ENCODE results near the gene DLGAP1. TPM values are rescaled to one million over a fixed set of nuclear protein-coding genes. Genes with fewer than 3 reads are reported as not detected.

Gene DLGAP1
- total and polyA plus RNA-seq, 4 donors: 0.54 to 11.8 (median 3.1) TPM

DNA sequence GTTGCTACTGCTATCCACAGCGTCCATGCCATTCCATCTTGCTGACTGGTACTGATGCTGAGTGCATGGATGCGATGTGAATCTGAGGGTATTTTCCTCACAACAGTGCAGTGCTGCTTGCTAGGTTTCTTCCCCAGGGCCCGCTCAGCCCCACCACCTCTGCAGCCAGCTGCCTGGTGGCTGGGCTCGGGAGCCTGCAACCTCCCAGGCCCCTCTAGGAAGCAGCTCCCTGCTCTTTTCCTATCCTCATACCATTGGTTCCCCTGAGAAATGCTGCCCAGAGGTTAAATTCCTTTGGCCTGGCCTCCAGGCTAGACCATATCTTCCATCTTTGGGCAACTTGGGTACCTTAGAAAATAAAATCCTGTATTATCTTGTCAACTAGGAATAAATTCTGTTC, 591.5 kb downstream of the DLGAP1 start:
- no peak overlapping the region for H3K4me3 ChIP-seq
- H3K36me3 ChIP-seq (ENCODE audit: control insufficient read depth in 4 of 4, insufficient read depth in 4 of 4, low read length in 4 of 4): no peaks in the 10 kb centered on the region
- peaks cover 0 to 13% (median 0%) of the 10 kb centered on the region in 5 donors for H3K4me1 ChIP-seq (ENCODE audit: control insufficient read depth in 5 of 5, insufficient read depth in 5 of 5, low read length in 5 of 5)
- TF ChIP-seq, protein P1, sequence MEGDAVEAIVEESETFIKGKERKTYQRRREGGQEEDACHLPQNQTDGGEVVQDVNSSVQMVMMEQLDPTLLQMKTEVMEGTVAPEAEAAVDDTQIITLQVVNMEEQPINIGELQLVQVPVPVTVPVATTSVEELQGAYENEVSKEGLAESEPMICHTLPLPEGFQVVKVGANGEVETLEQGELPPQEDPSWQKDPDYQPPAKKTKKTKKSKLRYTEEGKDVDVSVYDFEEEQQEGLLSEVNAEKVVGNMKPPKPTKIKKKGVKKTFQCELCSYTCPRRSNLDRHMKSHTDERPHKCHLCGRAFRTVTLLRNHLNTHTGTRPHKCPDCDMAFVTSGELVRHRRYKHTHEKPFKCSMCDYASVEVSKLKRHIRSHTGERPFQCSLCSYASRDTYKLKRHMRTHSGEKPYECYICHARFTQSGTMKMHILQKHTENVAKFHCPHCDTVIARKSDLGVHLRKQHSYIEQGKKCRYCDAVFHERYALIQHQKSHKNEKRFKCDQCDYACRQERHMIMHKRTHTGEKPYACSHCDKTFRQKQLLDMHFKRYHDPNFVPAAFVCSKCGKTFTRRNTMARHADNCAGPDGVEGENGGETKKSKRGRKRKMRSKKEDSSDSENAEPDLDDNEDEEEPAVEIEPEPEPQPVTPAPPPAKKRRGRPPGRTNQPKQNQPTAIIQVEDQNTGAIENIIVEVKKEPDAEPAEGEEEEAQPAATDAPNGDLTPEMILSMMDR (IDR thresholded peaks at IDR 0.05; ENCODE audit: control extremely low read depth, extremely low read depth): no peak
- DNase-seq (no peak), ATAC-seq (ENCODE audit: insufficient read depth, low FRiP score) (no peak)
- no peak overlapping the region for H3K9ac ChIP-seq (ENCODE audit: insufficient read depth in 1 of 2, low read length in 2 of 2)
- 73 to 90% methylated on average over 4 of the region's 4 CpGs for WGBS, 2 donors
- H3K9me3 ChIP-seq (ENCODE audit: control insufficient read depth in 4 of 4, insufficient read depth in 3 of 4, low read length in 3 of 4): no peaks in the 10 kb centered on the region
- H3K27ac ChIP-seq (ENCODE audit: low read depth in 1 of 2, low read length in 1 of 2): no peak overlapping the region
- H3K27me3 ChIP-seq (ENCODE audit: control insufficient read depth in 3 of 3, insufficient read depth in 3 of 3, low read length in 2 of 3): no peaks in the 10 kb centered on the region

DNA sequence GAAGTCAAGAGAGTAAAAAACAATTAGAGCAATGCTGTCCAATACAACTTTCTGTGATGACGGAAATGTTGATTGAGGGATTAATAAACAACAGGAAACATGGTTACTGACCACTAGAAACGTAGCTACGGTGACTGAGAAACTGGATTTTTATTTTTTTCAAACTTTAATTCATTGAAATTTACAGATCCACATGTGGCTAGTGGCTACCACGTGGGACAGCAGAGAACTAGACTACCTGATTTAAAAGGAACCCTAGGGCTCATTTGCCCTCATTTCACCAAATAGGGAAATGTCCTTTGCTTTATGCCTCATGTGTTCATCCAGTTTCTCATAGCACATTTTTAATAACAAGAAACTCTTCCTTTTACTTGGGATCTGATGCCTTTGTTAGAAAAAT, 592.1 kb downstream of the DLGAP1 start:
- ATAC-seq (ENCODE audit: insufficient read depth, low FRiP score) (no peak), DNase-seq (no peak)
- peaks cover 0 to 9% (median 0%) of the 10 kb centered on the region in 5 donors for H3K4me1 ChIP-seq (ENCODE audit: control insufficient read depth in 5 of 5, insufficient read depth in 5 of 5, low read length in 5 of 5)
- H3K4me3 ChIP-seq: no peak overlapping the region
- H3K27ac ChIP-seq (ENCODE audit: low read depth in 1 of 2, low read length in 1 of 2): no peak overlapping the region
- H3K36me3 ChIP-seq (ENCODE audit: control insufficient read depth in 4 of 4, insufficient read depth in 4 of 4, low read length in 4 of 4): no peaks in the 10 kb centered on the region
- no peak overlapping the region for H3K9ac ChIP-seq (ENCODE audit: insufficient read depth in 1 of 2, low read length in 2 of 2)
- no peaks in the 10 kb centered on the region for H3K9me3 ChIP-seq (ENCODE audit: control insufficient read depth in 4 of 4, insufficient read depth in 3 of 4, low read length in 3 of 4)
- TF ChIP-seq, protein P1 (IDR thresholded peaks at IDR 0.05; ENCODE audit: control extremely low read depth, extremely low read depth): no peak
- WGBS, 2 donors: 62 to 80% methylated on average over 4 of the region's 4 CpGs
- H3K27me3 ChIP-seq (ENCODE audit: control insufficient read depth in 3 of 3, insufficient read depth in 3 of 3, low read length in 2 of 3): no peaks in the 10 kb centered on the region

DNA sequence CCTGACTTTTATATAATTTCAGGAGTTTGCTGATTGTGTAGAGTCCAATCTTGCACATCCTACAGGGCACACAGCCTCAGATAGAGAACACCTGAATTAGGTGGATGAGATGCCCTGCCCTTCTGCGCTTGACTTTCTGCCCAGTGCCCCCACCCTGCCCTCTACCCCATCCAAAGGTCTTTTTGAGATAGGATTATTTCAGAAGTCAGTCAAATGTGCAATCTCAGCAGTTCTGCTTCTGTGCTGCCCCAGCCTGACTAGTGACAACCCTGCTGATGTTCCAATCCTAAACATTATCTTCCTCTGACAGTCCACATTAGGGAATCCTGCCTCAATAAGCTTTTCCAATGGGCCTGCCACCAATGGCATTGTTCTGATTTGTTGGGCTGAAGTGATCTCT, 593.6 kb downstream of the DLGAP1 start:
- Histone ChIP-seq H3K9me3 (ENCODE audit: control insufficient read depth in 4 of 4, insufficient read depth in 3 of 4, low read length in 3 of 4) (no peaks in the 10 kb centered on the region), H3K27me3 (ENCODE audit: control insufficient read depth in 3 of 3, insufficient read depth in 3 of 3, low read length in 2 of 3) (no peaks in the 10 kb centered on the region), H3K36me3 (ENCODE audit: control insufficient read depth in 4 of 4, insufficient read depth in 4 of 4, low read length in 4 of 4) (no peaks in the 10 kb centered on the region), H3K9ac (ENCODE audit: insufficient read depth in 1 of 2, low read length in 2 of 2) (no peak overlapping the region), H3K27ac (ENCODE audit: low read depth in 1 of 2, low read length in 1 of 2) (no peak overlapping the region), H3K4me3 (no peak overlapping the region), H3K4me1 (ENCODE audit: control insufficient read depth in 5 of 5, insufficient read depth in 5 of 5, low read length in 5 of 5) (no peaks in the 10 kb centered on the region)
- TF ChIP-seq, protein P1 (IDR thresholded peaks at IDR 0.05; ENCODE audit: control extremely low read depth, extremely low read depth): no peak
- DNase-seq: no peak
- WGBS, 2 donors: 98 to 100% methylated on average over 1 of the region's 1 CpG
- ATAC-seq (ENCODE audit: insufficient read depth, low FRiP score): no peak

DNA sequence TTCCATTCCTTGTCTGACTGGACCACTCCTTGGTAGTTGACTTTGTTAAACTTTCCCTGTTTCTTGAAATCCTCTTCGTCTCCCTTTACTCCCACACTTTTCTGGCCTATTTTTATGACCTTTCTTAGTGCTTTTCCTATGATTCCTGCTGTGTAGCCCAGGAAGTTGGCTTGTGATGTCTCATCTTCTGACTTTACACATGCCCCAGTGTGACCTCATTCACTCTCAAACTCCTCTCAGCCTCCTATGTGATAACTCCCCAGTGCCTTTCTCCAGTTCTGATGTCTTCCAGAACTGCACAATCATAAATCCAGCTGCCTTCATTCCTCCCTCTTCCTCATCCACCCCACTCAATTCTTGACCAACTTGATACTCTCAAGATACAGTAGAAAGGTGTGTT, 597.6 kb downstream of the DLGAP1 start:
- no peak overlapping the region for H3K4me3 ChIP-seq
- 82 to 100% methylated on average over 1 of the region's 1 CpG for WGBS, 2 donors
- ATAC-seq (ENCODE audit: insufficient read depth, low FRiP score): no peak
- H3K27ac ChIP-seq (ENCODE audit: low read depth in 1 of 2, low read length in 1 of 2): no peak overlapping the region
- H3K9me3 ChIP-seq (ENCODE audit: control insufficient read depth in 4 of 4, insufficient read depth in 3 of 4, low read length in 3 of 4): no peaks in the 10 kb centered on the region
- DNase-seq: no peak
- no peak overlapping the region for H3K9ac ChIP-seq (ENCODE audit: insufficient read depth in 1 of 2, low read length in 2 of 2)
- H3K36me3 ChIP-seq (ENCODE audit: control insufficient read depth in 4 of 4, insufficient read depth in 4 of 4, low read length in 4 of 4): no peaks in the 10 kb centered on the region
- H3K27me3 ChIP-seq (ENCODE audit: control insufficient read depth in 3 of 3, insufficient read depth in 3 of 3, low read length in 2 of 3): no peaks in the 10 kb centered on the region
- TF ChIP-seq, protein P1 (IDR thresholded peaks at IDR 0.05; ENCODE audit: control extremely low read depth, extremely low read depth): no peak
- H3K4me1 ChIP-seq (ENCODE audit: control insufficient read depth in 5 of 5, insufficient read depth in 5 of 5, low read length in 5 of 5): no peaks in the 10 kb centered on the region

Measured in lung (tissue), 12 donors.